Measurements from ENCODE around the gene G6PC1. TPM values are rescaled to one million over a fixed set of nuclear protein-coding genes. Genes with fewer than 3 reads are reported as not detected.
"Not testable (repeated sequence)": the region's sequence is repeated elsewhere in the genome, so short reads cannot be mapped to it uniquely, and the experiment has no call there.

The G6PC1 gene
- polyA plus RNA-seq (2012; ENCODE audit: low read depth, missing spikeins) = 0.04 TPM

- FAIRE-seq = no peak
- no peak for DNase-seq (ENCODE audit: insufficient read length, low spot score)
- TF ChIP-seq SPI1 (IDR thresholded peaks at IDR 0.05; ENCODE audit: low read depth, low read length) (no peak), PAX5 (IDR thresholded peaks at IDR 0.05; ENCODE audit: insufficient read depth, low read length, severe bottlenecking) (no peak), POLR2A (IDR thresholded peaks at IDR 0.05; ENCODE audit: low read depth, low read length) (no peak), POLR2AphosphoS5 (IDR thresholded peaks at IDR 0.05; ENCODE audit: low read depth, low read length) (no peak), TAF1 (IDR thresholded peaks at IDR 0.05; ENCODE audit: low read depth, low read length) (no peak), POU2F2 (IDR thresholded peaks at IDR 0.05; ENCODE audit: low read depth, low read length) (no peak)
These were observed at the start of gene G6PC1 for GRCh38 chr17:42900460-42901331. Gene G6PC1, plus strand, starts transcription at chr17:42900799. Its CDS starts 78 bp downstream, at chr17:42900877.

- DNase-seq (ENCODE audit: insufficient read length, low spot score) (no peak), FAIRE-seq (no peak)
- TF ChIP-seq POLR2A (IDR thresholded peaks at IDR 0.05; ENCODE audit: low read depth, low read length) (no peak), SPI1 (IDR thresholded peaks at IDR 0.05; ENCODE audit: low read depth, low read length) (no peak), TAF1 (IDR thresholded peaks at IDR 0.05; ENCODE audit: low read depth, low read length) (no peak), POU2F2 (IDR thresholded peaks at IDR 0.05; ENCODE audit: low read depth, low read length) (no peak), PAX5 (IDR thresholded peaks at IDR 0.05; ENCODE audit: insufficient read depth, low read length, severe bottlenecking) (no peak), POLR2AphosphoS5 (IDR thresholded peaks at IDR 0.05; ENCODE audit: low read depth, low read length) (no peak)
These were observed 49.6 kb upstream of the G6PC1 start, which contains the start of gene AOC3 for GRCh38 chr17:42850954-42851353. Gene AOC3, plus strand, starts transcription at chr17:42851199. Its CDS starts 145 bp downstream, at chr17:42851344.

GRCh38 chr17:42851371-42852240 lies 49.0 kb upstream of the G6PC1 start:
- not testable (repeated sequence) for FAIRE-seq

GRCh38 chr17:42852351-42852750 lies 48.2 kb upstream of the G6PC1 start:
- FAIRE-seq (no peak), DNase-seq (ENCODE audit: insufficient read length, low spot score) (no peak)
- no peak for TF ChIP-seq POLR2A (IDR thresholded peaks at IDR 0.05; ENCODE audit: low read depth, low read length)
- no peak for TF ChIP-seq SPI1 (IDR thresholded peaks at IDR 0.05; ENCODE audit: low read depth, low read length)
- TF ChIP-seq POU2F2 (IDR thresholded peaks at IDR 0.05; ENCODE audit: low read depth, low read length) = no peak

More at GRCh38 chr17:42851371-42852240, 49.0 kb upstream of the G6PC1 start:
- not testable (repeated sequence) for DNase-seq (ENCODE audit: insufficient read length, low spot score)

- DNase-seq (ENCODE audit: insufficient read length, low spot score) (no peak), FAIRE-seq (no peak)
- TF ChIP-seq TAF1 (IDR thresholded peaks at IDR 0.05; ENCODE audit: low read depth, low read length) (no peak), PAX5 (IDR thresholded peaks at IDR 0.05; ENCODE audit: insufficient read depth, low read length, severe bottlenecking) (no peak)
These were observed 47.6 kb upstream of the G6PC1 start for GRCh38 chr17:42853004-42853403.

GRCh38 chr17:42853597-42853967 lies 47.0 kb upstream of the G6PC1 start:
- FAIRE-seq = no peak
- no peak for TF ChIP-seq TAF1 (IDR thresholded peaks at IDR 0.05; ENCODE audit: low read depth, low read length)
- no peak for TF ChIP-seq POLR2A (IDR thresholded peaks at IDR 0.05; ENCODE audit: low read depth, low read length)
- TF ChIP-seq POLR2AphosphoS5 (IDR thresholded peaks at IDR 0.05; ENCODE audit: low read depth, low read length) = no peak
- no peak for TF ChIP-seq SPI1 (IDR thresholded peaks at IDR 0.05; ENCODE audit: low read depth, low read length)
- TF ChIP-seq POU2F2 (IDR thresholded peaks at IDR 0.05; ENCODE audit: low read depth, low read length) = no peak
- TF ChIP-seq PAX5 (IDR thresholded peaks at IDR 0.05; ENCODE audit: insufficient read depth, low read length, severe bottlenecking) = no peak
- DNase-seq (ENCODE audit: insufficient read length, low spot score) = no peak

- DNase-seq (ENCODE audit: insufficient read length, low spot score) (no peak), FAIRE-seq (no peak)
- no peak for TF ChIP-seq POLR2A (IDR thresholded peaks at IDR 0.05; ENCODE audit: low read depth, low read length)
- TF ChIP-seq TAF1 (IDR thresholded peaks at IDR 0.05; ENCODE audit: low read depth, low read length) = no peak
- TF ChIP-seq PAX5 (IDR thresholded peaks at IDR 0.05; ENCODE audit: insufficient read depth, low read length, severe bottlenecking) = no peak
- no peak for TF ChIP-seq POLR2AphosphoS5 (IDR thresholded peaks at IDR 0.05; ENCODE audit: low read depth, low read length)
- no peak for TF ChIP-seq POU2F2 (IDR thresholded peaks at IDR 0.05; ENCODE audit: low read depth, low read length)
- no peak for TF ChIP-seq SPI1 (IDR thresholded peaks at IDR 0.05; ENCODE audit: low read depth, low read length)
These were observed 46.4 kb upstream of the G6PC1 start for GRCh38 chr17:42853968-42854790.

- no peak for FAIRE-seq
- TF ChIP-seq PAX5 (IDR thresholded peaks at IDR 0.05; ENCODE audit: insufficient read depth, low read length, severe bottlenecking) = no peak
- no peak for TF ChIP-seq POLR2AphosphoS5 (IDR thresholded peaks at IDR 0.05; ENCODE audit: low read depth, low read length)
- TF ChIP-seq POLR2A (IDR thresholded peaks at IDR 0.05; ENCODE audit: low read depth, low read length) = no peak
- no peak for TF ChIP-seq TAF1 (IDR thresholded peaks at IDR 0.05; ENCODE audit: low read depth, low read length)
- TF ChIP-seq SPI1 (IDR thresholded peaks at IDR 0.05; ENCODE audit: low read depth, low read length) = no peak
- TF ChIP-seq POU2F2 (IDR thresholded peaks at IDR 0.05; ENCODE audit: low read depth, low read length) = no peak
- DNase-seq (ENCODE audit: insufficient read length, low spot score) = no peak
These were observed 45.5 kb upstream of the G6PC1 start for GRCh38 chr17:42855048-42855596.

GRCh38 chr17:42856093-42856492 lies 44.5 kb upstream of the G6PC1 start:
- DNase-seq (ENCODE audit: insufficient read length, low spot score); FAIRE-seq: not testable (repeated sequence)

- not testable (repeated sequence) for FAIRE-seq; DNase-seq (ENCODE audit: insufficient read length, low spot score)
These were observed 44.1 kb upstream of the G6PC1 start for GRCh38 chr17:42856516-42856915.
